NOMO-1 treated with DMSO at 0.1 percent for 48 hours (cell line): ENCODE measurements around the gene GSTA4.
A peak's percentile ranks its signal among the peaks of the same experiment; 100 is the strongest.
"Not testable (repeated sequence)": the region's sequence is repeated elsewhere in the genome, so short reads cannot be mapped to it uniquely, and the experiment has no call there.

Source experiments
- DNase-seq: peaks from one replicate; lab custom pipeline; 2025; ENCODE audit not compliant: unreplicated experiment; lab: John Stamatoyannopoulos, UW

The GSTA4 gene

GRCh38 chr6:52976591-52977035, 18.5 kb downstream of the GSTA4 start:
- DNase-seq = peak; percentile 50

GRCh38 chr6:52976149-52976548, 18.9 kb downstream of the GSTA4 start:
- DNase-seq = no peak

GRCh38 chr6:52975580-52975979, 19.5 kb downstream of the GSTA4 start:
- no peak for DNase-seq

GRCh38 chr6:52972989-52973388, 22.1 kb downstream of the GSTA4 start:
- DNase-seq = no peak

- no peak for DNase-seq
Observed at GRCh38 chr6:52969359-52969758, 25.7 kb downstream of the GSTA4 start.

GRCh38 chr6:52966101-52966500, 29.0 kb downstream of the GSTA4 start:
- no peak for DNase-seq

- no peak for DNase-seq
Observed at GRCh38 chr6:52965380-52965779, 29.7 kb downstream of the GSTA4 start.

- no peak for DNase-seq
Observed at GRCh38 chr6:52964318-52964717, 30.8 kb downstream of the GSTA4 start.

GRCh38 chr6:52962701-52963100, 32.4 kb downstream of the GSTA4 start:
- DNase-seq = no peak

- DNase-seq = not testable (repeated sequence)
Observed at GRCh38 chr6:52961022-52961421, 34.1 kb downstream of the GSTA4 start.

GRCh38 chr6:52960211-52960610, 34.9 kb downstream of the GSTA4 start:
- DNase-seq = not testable (repeated sequence)

GRCh38 chr6:52958546-52959255, 36.4 kb downstream of the GSTA4 start:
- no peak for DNase-seq

GRCh38 chr6:52955871-52956270, 39.2 kb downstream of the GSTA4 start:
- no peak for DNase-seq

GRCh38 chr6:52953911-52954839, 40.9 kb downstream of the GSTA4 start:
- no peak for DNase-seq

GRCh38 chr6:52946306-52946705, 48.8 kb downstream of the GSTA4 start:
- DNase-seq = no peak

- not testable (repeated sequence) for DNase-seq
Observed at GRCh38 chr6:52942821-52943220, 52.3 kb downstream of the GSTA4 start.

- DNase-seq = no peak
Observed at GRCh38 chr6:52942221-52942620, 52.9 kb downstream of the GSTA4 start.

GRCh38 chr6:52937908-52938307, 57.2 kb downstream of the GSTA4 start:
- DNase-seq = no peak

GRCh38 chr6:52933778-52934177, 61.3 kb downstream of the GSTA4 start:
- no peak for DNase-seq

- DNase-seq = no peak
Observed at GRCh38 chr6:52931351-52931750, 63.7 kb downstream of the GSTA4 start.

GRCh38 chr6:52929321-52930164, 65.5 kb downstream of the GSTA4 start:
- no peak for DNase-seq
